Mammary epithelial cell (primary cell): Measurements from ENCODE around the gene ARSB.

Experiments used
- CTCF ChIP-seq, 2 donors: IDR thresholded peaks in 1 of 2; conservative IDR thresholded peaks in 1 of 2; 2 replicates each; pipeline ENCODE4 v1.5.1; 2011 to 2012; ENCODE audit warnings: inconsistent platforms in 2 of 2, low read length in 2 of 2, mild to moderate bottlenecking in 2 of 2, control low read depth in 1 of 2, low read depth in 1 of 2; ENCODE audit not compliant: insufficient read depth in 1 of 2; ENCODE audit errors: extremely low read depth in 1 of 2
- EZH2 ChIP-seq: IDR thresholded peaks from 2 replicates; pipeline ENCODE4 v1.6.1; 2012; ENCODE audit warnings: low read length, inconsistent platforms, borderline replicate concordance

- TF ChIP-seq CTCF (conservative IDR thresholded peaks at IDR 0.05 in 1 of 2, IDR thresholded peaks at IDR 0.05 in 1 of 2; ENCODE audit: extremely low read depth in 1 of 2, insufficient read depth in 1 of 2, low read depth in 1 of 2, low read length in 2 of 2) = no peak
- no peak for TF ChIP-seq EZH2
These were observed 161.9 kb downstream of the ARSB start for GRCh38 chr5:78823196-78823595.
